Ascending aorta (tissue), 2 donors: ENCODE measurements around the gene NME5. TPM values are rescaled to one million over a fixed set of nuclear protein-coding genes. Genes with fewer than 3 reads are reported as not detected.

Source experiments
- DNase-seq, 2 donors: peaks; one replicate each; pipeline ENCODE4 v3.0.0-alpha.2; 2019; ENCODE audit warnings: low spot score in 2 of 2
- H3K27ac ChIP-seq, 2 donors: fragments of 200-600 bp; sonication (generic); one replicate each; pipeline ENCODE4 v1.5.1; 2016 to 2017; ENCODE audit warnings: mild to moderate bottlenecking in 1 of 2
- H3K27me3 ChIP-seq: fragments of 200-600 bp; sonication (generic); one replicate; pipeline ENCODE4 v1.5.1; 2017
- H3K36me3 ChIP-seq, 2 donors: fragments of 200-600 bp; sonication (generic); one replicate each; pipeline ENCODE4 v1.5.1; 2016
- H3K4me1 ChIP-seq, 2 donors: fragments of 200-600 bp; sonication (generic); one replicate each; pipeline ENCODE4 v1.5.1; 2016 to 2017; ENCODE audit warnings: mild to moderate bottlenecking in 1 of 2
- H3K4me3 ChIP-seq, 2 donors: fragments of 200-600 bp; sonication (generic); one replicate each; pipeline ENCODE4 v1.5.1; 2016 to 2017; ENCODE audit warnings: mild to moderate bottlenecking in 1 of 2
- H3K9me3 ChIP-seq, 2 donors: fragments of 200-600 bp; sonication (generic); one replicate each; pipeline ENCODE4 v1.5.1; 2016
- intact Hi-C: fragments of 100-400 bp; cut with DNase I; formaldehyde crosslinking; loops from one replicate; pipeline ENCODE4 v1.15.1; 2023
- total RNA-seq: library from RNA; depleted of rRNA; stranded (reverse); fragments of >200 nt; gene quantifications from one replicate; pipeline ENCODE4 v1.1.0, GENCODE V29; 2016
- TF ChIP-seq, protein P1 (sequence below), 3 experiments: fragments of 200-600 bp in 2 of 3; fragments of 450-650 bp in 1 of 3; sonication (generic) in 2 of 3; IDR thresholded peaks; one replicate each; pipeline ENCODE4 v1.5.1; 2016 to 2019; ENCODE audit warnings: antibody characterized with exemption in 3 of 3, mild to moderate bottlenecking in 1 of 3, moderate library complexity in 1 of 3

Gene NME5
- total RNA-seq, 1 donor from 2014 or later = not detected

DNA sequence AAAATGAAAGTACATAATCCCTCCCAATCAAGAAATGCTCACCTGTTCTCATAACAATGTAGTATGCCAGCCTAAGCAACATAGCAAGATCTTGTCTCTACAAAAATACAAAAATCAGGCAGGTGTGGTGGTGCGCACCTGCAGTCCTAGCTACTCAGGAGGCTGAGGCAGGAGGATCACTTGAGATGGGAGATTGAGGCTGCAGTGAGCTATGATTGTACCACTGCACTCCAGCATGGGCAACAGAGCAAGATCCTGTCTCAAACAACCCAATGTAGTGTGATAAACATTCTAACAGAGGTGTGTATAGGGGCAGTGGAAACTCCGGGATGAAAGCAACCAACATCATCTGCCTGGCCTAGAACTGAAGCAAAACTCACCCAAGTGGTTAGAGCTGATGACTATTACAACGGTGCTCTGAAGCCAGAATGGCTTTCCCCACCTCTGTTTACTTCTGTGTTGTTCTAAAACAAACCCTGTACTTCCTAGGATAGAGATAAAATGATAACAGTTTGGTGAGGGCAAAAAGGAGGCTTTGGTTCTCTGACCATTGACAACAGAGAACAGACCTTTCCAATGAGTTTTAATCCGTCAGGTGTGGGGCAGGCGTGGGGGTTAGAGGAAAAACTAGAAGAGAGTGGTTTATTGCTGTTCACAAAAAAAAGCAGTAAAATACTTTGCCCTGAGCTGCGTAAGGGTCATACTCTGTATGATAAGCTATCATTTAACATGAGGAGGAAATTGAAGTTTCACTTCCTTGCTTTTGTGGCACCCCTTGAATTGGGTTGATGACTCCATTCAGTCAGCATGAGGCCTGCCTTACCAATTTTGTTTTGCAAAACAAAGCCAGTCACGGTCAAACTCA lies 36.5 kb downstream of the NME5 start:
- DNase-seq = no peak
- intact Hi-C loops = no loop called here

DNA sequence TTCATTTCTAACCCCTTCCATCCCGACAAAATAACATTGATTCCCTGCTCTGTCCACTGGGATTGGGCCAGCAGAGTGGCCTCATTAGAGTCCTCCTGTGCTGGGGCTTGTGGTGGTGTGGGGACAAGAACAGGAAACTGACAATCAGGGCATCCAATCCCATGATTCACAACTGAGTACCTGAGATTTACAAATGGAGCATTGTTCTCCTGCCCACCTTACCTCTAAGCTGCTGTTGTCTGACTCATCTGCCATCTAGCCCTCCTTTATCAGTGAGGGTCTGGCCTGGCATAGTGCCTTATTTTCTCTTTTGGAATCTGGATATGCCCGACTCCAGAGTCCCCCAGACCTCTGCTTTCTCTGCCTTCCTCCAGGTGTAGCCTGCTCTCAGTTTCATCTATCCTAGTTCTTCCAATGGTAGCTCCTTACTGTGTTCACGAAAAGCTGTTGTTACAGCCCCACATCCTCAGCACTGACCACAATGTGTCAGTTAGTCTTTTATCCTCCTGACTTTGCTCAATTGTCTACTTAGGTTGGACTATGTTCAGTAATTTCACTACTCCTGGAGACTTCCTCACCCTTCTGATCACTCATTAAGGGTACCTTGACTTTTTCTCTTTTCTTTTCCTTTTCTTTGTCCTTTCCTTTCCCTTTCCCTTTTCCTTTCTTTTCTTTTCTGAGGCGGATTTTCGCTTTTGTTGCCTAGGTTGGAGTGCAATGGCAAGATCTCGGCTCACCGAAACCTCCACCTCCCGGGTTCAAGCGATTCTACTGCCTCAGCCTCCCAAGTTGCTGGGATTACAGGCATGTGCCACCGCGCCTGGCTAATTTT lies 42.0 kb downstream of the NME5 start:
- H3K4me1 ChIP-seq = no peaks in the 10 kb centered on the region
- no peaks in the 10 kb centered on the region for H3K36me3 ChIP-seq
- intact Hi-C loops = no loop called here
- H3K9me3 ChIP-seq = no peaks in the 10 kb centered on the region
- H3K4me3 ChIP-seq = no peak overlapping the region
- H3K27me3 ChIP-seq = no peaks in the 10 kb centered on the region
- no peak overlapping the region for H3K27ac ChIP-seq
- TF ChIP-seq, protein P1, sequence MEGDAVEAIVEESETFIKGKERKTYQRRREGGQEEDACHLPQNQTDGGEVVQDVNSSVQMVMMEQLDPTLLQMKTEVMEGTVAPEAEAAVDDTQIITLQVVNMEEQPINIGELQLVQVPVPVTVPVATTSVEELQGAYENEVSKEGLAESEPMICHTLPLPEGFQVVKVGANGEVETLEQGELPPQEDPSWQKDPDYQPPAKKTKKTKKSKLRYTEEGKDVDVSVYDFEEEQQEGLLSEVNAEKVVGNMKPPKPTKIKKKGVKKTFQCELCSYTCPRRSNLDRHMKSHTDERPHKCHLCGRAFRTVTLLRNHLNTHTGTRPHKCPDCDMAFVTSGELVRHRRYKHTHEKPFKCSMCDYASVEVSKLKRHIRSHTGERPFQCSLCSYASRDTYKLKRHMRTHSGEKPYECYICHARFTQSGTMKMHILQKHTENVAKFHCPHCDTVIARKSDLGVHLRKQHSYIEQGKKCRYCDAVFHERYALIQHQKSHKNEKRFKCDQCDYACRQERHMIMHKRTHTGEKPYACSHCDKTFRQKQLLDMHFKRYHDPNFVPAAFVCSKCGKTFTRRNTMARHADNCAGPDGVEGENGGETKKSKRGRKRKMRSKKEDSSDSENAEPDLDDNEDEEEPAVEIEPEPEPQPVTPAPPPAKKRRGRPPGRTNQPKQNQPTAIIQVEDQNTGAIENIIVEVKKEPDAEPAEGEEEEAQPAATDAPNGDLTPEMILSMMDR (IDR thresholded peaks at IDR 0.05) = no peak
- DNase-seq = no peak

More for the DNA sequence above, 36.5 kb downstream of the NME5 start:
- Histone ChIP-seq H3K4me1 (no peaks in the 10 kb centered on the region), H3K9me3 (no peaks in the 10 kb centered on the region), H3K36me3 (no peaks in the 10 kb centered on the region), H3K27ac (no peak overlapping the region), H3K4me3 (no peak overlapping the region), H3K27me3 (no peaks in the 10 kb centered on the region)
- TF ChIP-seq, protein P1 (IDR thresholded peaks at IDR 0.05) = no peak

DNA sequence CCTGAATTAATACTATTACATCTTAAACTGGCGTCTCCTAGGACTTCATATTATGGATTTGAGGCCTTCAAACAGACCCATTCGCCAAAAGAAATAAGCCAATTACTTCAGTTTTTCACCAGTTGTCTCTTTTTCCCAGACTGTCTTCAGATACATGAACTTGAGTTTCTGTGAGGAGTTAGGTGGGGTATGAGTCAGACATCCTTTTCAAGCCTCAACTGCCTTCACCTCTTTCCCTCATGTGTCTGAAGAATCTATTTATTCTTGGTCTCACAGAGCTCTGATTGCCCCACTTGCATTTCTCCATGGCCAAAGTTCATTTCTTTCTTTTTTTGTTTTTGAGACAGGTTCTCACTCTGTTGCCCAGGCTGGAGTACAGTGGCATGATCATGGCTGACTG lies 42.9 kb downstream of the NME5 start:
- intact Hi-C loops = no loop called here

DNA sequence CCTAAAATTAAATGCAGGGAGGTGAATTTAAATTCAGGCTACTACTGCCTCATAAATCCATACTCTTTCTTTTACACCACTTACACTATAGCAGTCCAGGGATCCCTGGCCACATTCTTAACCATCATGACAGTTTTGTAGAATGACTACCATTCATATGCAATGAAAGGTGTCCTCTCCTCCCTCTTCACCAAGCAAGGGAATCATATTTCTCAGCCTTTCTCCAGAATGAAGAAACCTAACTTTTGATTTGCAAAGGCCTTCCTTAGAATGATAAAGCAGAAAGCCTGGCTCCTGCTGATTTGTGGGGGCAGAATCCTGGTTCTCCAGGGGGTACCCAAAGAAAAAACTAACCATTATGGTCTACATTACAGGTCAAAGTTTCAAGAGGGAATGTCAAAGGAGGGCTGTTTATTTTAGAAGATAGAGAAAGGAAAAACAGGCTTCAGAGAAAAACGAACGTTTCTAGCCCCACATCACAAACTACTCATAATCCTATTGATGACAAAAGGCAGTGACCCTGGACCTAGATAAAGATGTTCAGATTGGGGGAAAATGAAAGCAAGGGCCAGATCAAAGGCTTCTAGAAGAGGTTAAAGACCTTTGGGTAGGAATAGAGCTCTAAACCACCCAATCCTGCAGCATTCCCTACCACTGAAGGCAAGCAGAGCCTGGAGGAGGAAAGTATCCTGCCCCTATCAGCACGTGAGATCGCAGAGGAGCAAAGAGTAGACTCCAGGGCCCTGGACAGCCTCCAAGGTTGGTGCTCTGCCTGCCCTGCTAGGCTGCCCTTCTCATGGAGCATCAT lies 43.9 kb downstream of the NME5 start:
- H3K27ac ChIP-seq = no peak overlapping the region
- intact Hi-C loops = no loop called here
- no peaks in the 10 kb centered on the region for H3K4me1 ChIP-seq
- H3K4me3 ChIP-seq = no peak overlapping the region
- TF ChIP-seq, protein P1 (IDR thresholded peaks at IDR 0.05) = no peak
- H3K9me3 ChIP-seq = no peaks in the 10 kb centered on the region
- H3K27me3 ChIP-seq = no peaks in the 10 kb centered on the region
- no peak for DNase-seq
- H3K36me3 ChIP-seq = no peaks in the 10 kb centered on the region

More for the DNA sequence above, 42.9 kb downstream of the NME5 start:
- no peaks in the 10 kb centered on the region for H3K27me3 ChIP-seq
- no peak overlapping the region for H3K4me3 ChIP-seq
- DNase-seq = no peak
- H3K9me3 ChIP-seq = no peaks in the 10 kb centered on the region
- H3K36me3 ChIP-seq = no peaks in the 10 kb centered on the region
- no peak overlapping the region for H3K27ac ChIP-seq
- TF ChIP-seq, protein P1 (IDR thresholded peaks at IDR 0.05) = no peak
- H3K4me1 ChIP-seq = no peaks in the 10 kb centered on the region

DNA sequence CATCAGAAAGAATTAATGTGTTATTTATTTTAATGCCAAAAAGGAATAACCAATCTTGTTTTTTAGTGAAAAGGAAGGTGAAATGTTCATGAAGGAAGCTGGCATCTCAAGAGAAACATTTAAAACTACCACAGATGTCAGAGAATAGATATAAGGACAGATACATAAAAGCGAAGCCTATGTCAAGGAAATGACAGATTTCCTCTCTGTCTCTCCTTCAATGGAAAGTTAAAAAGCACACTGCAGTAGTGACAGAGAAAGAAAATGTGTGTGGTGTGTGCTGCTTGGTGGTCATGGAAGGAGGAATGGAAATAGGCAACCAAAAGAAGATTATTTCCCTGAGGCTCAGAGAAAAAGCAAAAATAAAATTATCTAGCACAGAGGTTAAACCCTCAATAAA lies 46.2 kb downstream of the NME5 start:
- no peaks in the 10 kb centered on the region for H3K27me3 ChIP-seq
- H3K4me1 ChIP-seq = no peaks in the 10 kb centered on the region
- TF ChIP-seq, protein P1 (IDR thresholded peaks at IDR 0.05) = no peak
- no peaks in the 10 kb centered on the region for H3K36me3 ChIP-seq
- H3K4me3 ChIP-seq = no peak overlapping the region
- H3K27ac ChIP-seq = no peak overlapping the region
- DNase-seq = no peak
- intact Hi-C loops = no loop called here
- H3K9me3 ChIP-seq = no peaks in the 10 kb centered on the region
